ENCODE results near the gene HOXA13.

DNA sequence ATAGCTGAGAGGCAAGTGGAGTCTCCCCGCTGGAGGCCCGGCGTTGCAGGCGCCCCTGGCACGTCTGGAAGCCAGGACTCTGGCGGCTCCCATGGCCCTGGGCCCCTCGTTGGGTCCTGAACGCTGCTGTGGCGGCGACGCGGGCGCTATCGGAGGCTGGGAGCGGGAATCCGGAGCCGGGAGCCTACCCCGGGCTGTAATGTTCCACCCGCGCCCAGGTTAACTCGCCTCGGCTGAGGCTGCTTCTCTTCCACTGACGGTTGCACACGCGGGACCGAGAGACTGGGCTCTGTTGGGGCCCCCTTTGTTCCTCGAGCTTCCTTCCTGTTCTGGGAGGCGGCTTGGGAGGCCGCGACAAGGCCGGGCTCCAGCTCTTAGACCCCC is 55.1 kb downstream of the HOXA13 start:
- TF ChIP-seq, protein P1, sequence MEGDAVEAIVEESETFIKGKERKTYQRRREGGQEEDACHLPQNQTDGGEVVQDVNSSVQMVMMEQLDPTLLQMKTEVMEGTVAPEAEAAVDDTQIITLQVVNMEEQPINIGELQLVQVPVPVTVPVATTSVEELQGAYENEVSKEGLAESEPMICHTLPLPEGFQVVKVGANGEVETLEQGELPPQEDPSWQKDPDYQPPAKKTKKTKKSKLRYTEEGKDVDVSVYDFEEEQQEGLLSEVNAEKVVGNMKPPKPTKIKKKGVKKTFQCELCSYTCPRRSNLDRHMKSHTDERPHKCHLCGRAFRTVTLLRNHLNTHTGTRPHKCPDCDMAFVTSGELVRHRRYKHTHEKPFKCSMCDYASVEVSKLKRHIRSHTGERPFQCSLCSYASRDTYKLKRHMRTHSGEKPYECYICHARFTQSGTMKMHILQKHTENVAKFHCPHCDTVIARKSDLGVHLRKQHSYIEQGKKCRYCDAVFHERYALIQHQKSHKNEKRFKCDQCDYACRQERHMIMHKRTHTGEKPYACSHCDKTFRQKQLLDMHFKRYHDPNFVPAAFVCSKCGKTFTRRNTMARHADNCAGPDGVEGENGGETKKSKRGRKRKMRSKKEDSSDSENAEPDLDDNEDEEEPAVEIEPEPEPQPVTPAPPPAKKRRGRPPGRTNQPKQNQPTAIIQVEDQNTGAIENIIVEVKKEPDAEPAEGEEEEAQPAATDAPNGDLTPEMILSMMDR (conservative IDR thresholded peaks at IDR 0.05 in 1 of 2, IDR thresholded peaks at IDR 0.05 in 1 of 2; ENCODE audit: extremely low read depth in 1 of 2, insufficient read depth in 1 of 2, low read depth in 1 of 2, low read length in 2 of 2), result no peak
- no peak for TF ChIP-seq EZH2 (IDR thresholded peaks at IDR 0.05; ENCODE audit: borderline replicate concordance, low read length)
